GM11168 (cell line): Measurements from ENCODE around the gene RAB36.

Experiments
- in situ Hi-C: fragments of 300-500 bp; cut with MboI; formaldehyde crosslinking; loops from one replicate; pipeline ENCODE4 v1.12.0; 2022; ENCODE audit warnings: low sequenced_read_pairs; ENCODE audit not compliant: unreplicated experiment

Gene RAB36

GRCh38 chr22:23131931-23132330 lies 13.3 kb upstream of the RAB36 start:
- in situ Hi-C loops: loop anchor here (25.0 kb wide), 1 partner anchor 270 kb away; no protein-coding TSS in a partner anchor

- in situ Hi-C loops: loop anchor here (25.0 kb wide), 1 partner anchor 270 kb away; no protein-coding TSS in a partner anchor
These were observed 12.7 kb upstream of the RAB36 start for GRCh38 chr22:23132376-23133091.

- in situ Hi-C loops: loop anchor here (25.0 kb wide), 1 partner anchor 272 kb away; no protein-coding TSS in a partner anchor
These were observed 11.4 kb upstream of the RAB36 start for GRCh38 chr22:23133922-23134321.

- in situ Hi-C loops: loop anchor here (25.0 kb wide), 1 partner anchor 275 kb away; no protein-coding TSS in a partner anchor
These were observed 8.3 kb upstream of the RAB36 start for GRCh38 chr22:23136991-23137390.

GRCh38 chr22:23137468-23137867 lies 7.8 kb upstream of the RAB36 start:
- in situ Hi-C loops: loop anchor here (25.0 kb wide), 1 partner anchor 275 kb away; no protein-coding TSS in a partner anchor

GRCh38 chr22:23137905-23138561 lies 7.2 kb upstream of the RAB36 start:
- in situ Hi-C loops: loop anchor here (25.0 kb wide), 1 partner anchor 276 kb away; no protein-coding TSS in a partner anchor

GRCh38 chr22:23138584-23139435 lies 6.5 kb upstream of the RAB36 start:
- in situ Hi-C loops: loop anchor here (25.0 kb wide), 1 partner anchor 277 kb away; no protein-coding TSS in a partner anchor

- in situ Hi-C loops: loop anchor here (25.0 kb wide), 1 partner anchor 278 kb away; no protein-coding TSS in a partner anchor
These were observed 4.9 kb upstream of the RAB36 start for GRCh38 chr22:23140385-23140784.

GRCh38 chr22:23142546-23143105 lies 2.7 kb upstream of the RAB36 start:
- in situ Hi-C loops: loop anchor here (25.0 kb wide), 1 partner anchor 280 kb away; no protein-coding TSS in a partner anchor

- in situ Hi-C loops: loop anchor here (25.0 kb wide), 1 partner anchor 281 kb away; no protein-coding TSS in a partner anchor
These were observed 2.2 kb upstream of the RAB36 start for GRCh38 chr22:23143119-23143518.

- in situ Hi-C loops: loop anchor here (25.0 kb wide), 1 partner anchor 282 kb away; no protein-coding TSS in a partner anchor
These were observed 845 bp upstream of the RAB36 start for GRCh38 chr22:23144432-23144831.

GRCh38 chr22:23145878-23146470 lies 697 bp downstream of the RAB36 start:
- in situ Hi-C loops: loop anchor here (25.0 kb wide), 1 partner anchor 284 kb away; no protein-coding TSS in a partner anchor

- in situ Hi-C loops: loop anchor here (25.0 kb wide), 1 partner anchor 284 kb away; no protein-coding TSS in a partner anchor
These were observed 1.4 kb downstream of the RAB36 start for GRCh38 chr22:23146478-23147205.

- in situ Hi-C loops: loop anchor here (25.0 kb wide), 1 partner anchor 286 kb away; no protein-coding TSS in a partner anchor
These were observed 2.5 kb downstream of the RAB36 start for GRCh38 chr22:23147617-23148387.

GRCh38 chr22:23149743-23150238 lies 4.5 kb downstream of the RAB36 start:
- in situ Hi-C loops: loop anchor here (25.0 kb wide), 1 partner anchor 287 kb away; no protein-coding TSS in a partner anchor

GRCh38 chr22:23150762-23151161 lies 5.5 kb downstream of the RAB36 start:
- in situ Hi-C loops: no loop called here

GRCh38 chr22:23151827-23152226 lies 6.5 kb downstream of the RAB36 start:
- in situ Hi-C loops: no loop called here
